ENCODE measurements around the gene CERKL.

CERKL gene

GRCh38 chr2:181677912-181678586, 21.1 kb upstream of the CERKL start:
- DNase-seq (ENCODE audit: low spot score): no peak

DNA sequence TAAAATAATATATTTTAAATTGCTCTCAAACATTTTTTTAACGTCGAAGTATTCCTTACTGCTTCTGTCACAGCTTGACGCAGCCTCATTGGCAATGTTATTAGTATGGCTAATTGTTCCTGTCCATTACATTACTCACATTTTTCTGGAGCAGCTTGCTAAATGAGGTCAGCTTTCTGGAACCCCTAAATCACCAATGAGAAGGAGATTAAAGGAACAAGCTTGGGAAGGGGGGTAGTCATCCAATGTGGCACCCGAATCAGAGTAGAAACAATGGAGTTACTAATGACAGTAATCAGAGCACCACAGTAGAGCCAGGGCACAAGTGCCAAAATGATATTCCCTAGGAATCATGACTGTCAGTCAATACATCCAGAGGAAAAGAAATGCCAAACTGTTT, 18.3 kb upstream of the CERKL start:
- no peak for DNase-seq (ENCODE audit: low spot score)

- no peak for DNase-seq (ENCODE audit: low spot score)
These were observed 17.6 kb upstream of the CERKL start for GRCh38 chr2:181674461-181674860.

GRCh38 chr2:181673173-181673572, 16.3 kb upstream of the CERKL start:
- peak; percentile 10 for DNase-seq (ENCODE audit: low spot score)

GRCh38 chr2:181672255-181673008, 15.5 kb upstream of the CERKL start:
- no peak for DNase-seq (ENCODE audit: low spot score)

GRCh38 chr2:181670632-181671031, 13.7 kb upstream of the CERKL start:
- no peak for DNase-seq (ENCODE audit: low spot score)

GRCh38 chr2:181667234-181667633, 10.3 kb upstream of the CERKL start:
- DNase-seq (ENCODE audit: low spot score): no peak

DNA sequence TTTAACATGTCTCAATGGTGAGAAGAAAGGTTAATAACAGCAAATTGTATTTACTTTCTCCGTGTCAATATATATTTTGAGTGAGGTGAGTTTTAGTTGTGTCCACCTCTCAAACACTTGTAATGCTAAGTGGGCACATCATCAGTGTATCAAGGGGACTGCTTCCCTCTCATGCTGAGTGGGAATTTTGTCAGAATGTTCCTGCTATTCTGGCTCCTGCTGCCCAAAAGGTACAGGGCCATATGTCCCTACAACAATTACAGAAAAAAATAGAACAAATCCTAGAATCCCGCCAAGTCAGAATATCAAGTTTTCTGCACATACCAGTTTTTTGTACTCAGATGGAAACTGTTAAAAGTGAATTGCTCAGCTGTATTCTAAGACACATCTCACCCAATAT, 5.4 kb upstream of the CERKL start:
- DNase-seq (ENCODE audit: low spot score): no peak

DNA sequence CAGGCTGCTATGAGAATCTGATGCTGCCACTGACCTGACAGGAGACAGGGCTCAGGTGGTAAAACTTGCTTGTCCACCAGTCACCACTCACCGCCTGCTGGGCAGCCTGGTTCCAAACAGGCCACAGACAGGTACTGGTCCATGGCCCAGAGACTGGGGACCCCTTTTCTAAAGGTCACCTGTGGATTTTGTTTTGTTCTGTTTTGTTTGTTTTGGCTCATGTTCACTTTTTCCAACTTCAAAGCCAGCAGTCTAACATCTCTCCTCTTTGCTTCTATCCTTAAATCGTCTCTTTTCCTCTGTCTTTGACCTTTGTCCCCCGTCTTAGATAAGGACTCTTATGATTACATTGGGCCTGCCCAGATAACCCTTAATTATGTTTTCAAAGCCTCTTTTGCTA, 3.3 kb upstream of the CERKL start:
- DNase-seq (ENCODE audit: low spot score): no peak

- no peak for DNase-seq (ENCODE audit: low spot score)
These were observed 1.5 kb upstream of the CERKL start for GRCh38 chr2:181658444-181658843.

GRCh38 chr2:181657379-181657778, 474 bp upstream of the CERKL start:
- no peak for DNase-seq (ENCODE audit: low spot score)

GRCh38 chr2:181655519-181655918, 1.4 kb downstream of the CERKL start:
- no peak for DNase-seq (ENCODE audit: low spot score)

- no peak for DNase-seq (ENCODE audit: low spot score)
These were observed 7.4 kb downstream of the CERKL start for GRCh38 chr2:181649436-181649979.

- DNase-seq (ENCODE audit: low spot score): no peak
These were observed 8.3 kb downstream of the CERKL start for GRCh38 chr2:181648478-181649155.

DNA sequence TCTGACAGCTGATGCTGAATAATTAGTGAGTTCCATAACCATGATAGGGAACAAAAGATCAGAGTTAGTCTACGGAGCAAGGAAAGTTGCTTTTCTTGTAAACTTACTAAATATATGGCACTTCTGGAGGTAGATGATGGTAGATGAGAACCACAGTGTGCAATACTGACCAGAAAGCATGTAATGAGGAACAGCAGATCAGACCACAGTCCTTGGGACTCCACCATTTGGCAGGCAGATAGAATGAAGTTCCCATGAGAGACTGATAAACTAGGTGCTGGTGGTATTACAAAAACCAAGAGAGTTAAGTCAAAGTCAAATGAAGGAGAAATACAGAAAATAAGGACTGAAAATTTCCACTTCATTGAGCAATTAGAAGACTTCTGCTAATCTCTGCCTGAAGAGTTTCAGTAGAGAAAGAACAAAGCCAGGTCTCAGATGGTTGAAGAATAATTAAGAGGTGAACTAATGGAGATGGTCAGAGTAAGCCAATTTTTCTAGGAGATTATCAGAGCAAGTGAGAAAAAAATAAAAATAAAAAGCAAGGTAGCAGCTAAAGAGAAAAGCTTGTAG, 10.4 kb downstream of the CERKL start:
- no peak for DNase-seq (ENCODE audit: low spot score)

DNA sequence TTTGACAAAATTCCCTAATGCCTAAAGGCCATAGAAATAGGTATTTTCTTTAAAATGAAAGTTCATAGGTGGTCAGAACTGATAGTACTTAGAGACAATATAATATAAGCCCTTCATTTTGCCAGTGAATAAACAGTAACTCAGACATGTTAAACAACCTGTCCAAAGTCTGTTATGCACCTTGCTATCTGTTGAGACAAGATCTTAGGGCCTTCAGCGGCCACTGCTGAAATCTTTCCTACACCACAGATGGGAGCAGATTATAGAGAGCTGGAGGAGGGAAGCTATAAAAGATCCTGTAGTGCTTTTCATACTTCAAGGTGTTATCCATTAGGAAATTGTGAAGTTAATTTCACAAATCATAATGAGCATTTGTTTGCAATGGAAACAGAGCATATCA, 13.8 kb downstream of the CERKL start:
- DNase-seq (ENCODE audit: low spot score): no peak

DNA sequence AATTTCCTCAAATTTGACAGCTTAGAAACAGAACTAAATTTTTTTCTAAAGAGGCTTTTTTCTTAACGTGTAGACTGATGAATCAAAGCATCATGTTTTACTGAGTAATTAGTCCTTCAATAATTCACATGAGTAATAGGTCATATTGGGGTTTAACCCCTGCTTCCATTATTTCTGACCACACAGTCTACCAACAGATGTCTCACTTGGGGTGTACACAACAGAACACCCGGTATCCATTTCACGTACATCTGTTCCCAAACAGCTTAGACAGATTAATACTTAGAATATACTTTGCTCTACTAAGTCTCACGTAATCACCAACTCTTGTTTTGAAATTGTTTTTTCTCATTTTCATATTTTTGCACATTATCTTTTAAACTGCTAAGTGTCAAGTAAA, 14.8 kb downstream of the CERKL start:
- DNase-seq (ENCODE audit: low spot score): no peak

GRCh38 chr2:181639686-181640085, 17.2 kb downstream of the CERKL start:
- DNase-seq (ENCODE audit: low spot score): no peak

DNA sequence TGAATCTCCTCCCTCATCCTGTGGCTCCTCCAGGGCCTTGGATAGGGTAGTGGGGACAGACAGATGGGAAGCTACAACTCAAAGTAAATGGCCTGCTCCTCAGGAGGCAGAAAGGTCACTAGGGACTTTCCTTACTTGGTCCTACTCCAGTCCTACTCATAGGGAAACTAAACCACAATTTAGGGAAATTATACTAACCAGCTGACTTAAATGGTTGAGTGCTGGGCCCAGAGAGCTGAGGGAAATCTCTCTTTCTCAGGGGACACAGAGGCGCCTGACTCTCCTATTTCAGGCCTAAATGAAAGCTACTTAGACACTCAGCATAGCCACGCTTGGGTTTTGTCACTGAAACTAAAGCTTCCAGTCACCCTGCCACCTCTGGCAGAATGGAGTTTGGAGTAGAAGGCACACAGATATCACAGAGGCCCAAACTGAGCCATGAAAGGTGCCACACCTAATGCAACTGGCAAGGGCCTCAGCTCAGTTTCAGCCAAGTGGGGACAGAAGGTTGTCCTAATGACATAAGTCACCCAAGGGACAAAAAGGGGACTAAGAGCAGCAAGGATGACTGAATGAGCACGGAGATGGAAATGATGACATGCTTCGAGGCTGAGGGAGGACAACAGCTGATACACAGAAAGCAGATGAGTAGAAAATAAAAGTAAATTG, 24.0 kb downstream of the CERKL start:
- DNase-seq (ENCODE audit: low spot score): no peak

DNA sequence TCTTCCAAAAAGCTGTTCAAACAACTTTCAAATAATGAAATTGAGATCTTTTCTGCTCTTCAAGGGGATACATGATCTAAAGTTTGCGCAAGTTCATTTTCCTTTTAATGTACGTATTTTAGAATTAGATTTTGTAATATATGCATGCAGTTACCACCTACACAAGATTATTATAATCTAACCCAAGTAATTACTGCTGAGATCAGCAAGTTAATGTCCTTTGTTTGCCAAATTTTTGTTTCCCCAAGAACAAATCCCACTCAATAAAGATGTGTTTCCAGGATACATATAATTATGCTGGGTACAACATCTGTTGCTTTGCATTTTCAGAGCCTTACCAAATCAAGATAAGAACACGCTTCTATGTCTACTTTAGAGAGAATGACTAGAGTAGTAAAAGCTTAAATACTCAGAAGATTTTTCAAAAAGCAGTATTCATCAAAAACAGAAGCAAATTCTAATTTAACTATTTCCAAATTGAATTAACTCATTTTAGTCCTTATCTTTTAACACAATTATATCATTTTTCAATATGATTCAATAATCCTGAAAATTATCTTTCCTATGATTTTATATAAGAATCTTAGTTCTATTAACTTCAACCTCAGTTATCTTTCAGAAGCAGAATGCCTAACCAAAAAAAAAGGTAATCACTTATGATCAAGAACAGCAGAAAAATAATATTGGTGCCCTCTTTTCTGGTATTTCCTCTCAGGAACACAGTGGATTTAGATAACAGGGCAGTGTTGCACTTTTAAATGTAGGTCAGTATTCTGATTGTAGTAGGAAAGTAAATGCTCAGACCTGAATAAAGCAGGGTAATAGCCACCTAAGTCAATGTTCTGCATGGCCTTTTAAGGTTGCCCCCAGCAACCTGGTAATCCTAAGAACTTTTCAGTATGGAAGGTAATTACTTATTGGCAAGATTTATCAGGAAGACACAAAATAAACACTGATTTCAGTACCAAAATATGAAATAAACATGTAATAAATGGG, 28.0 kb downstream of the CERKL start:
- no peak for DNase-seq (ENCODE audit: low spot score)

- no peak for DNase-seq (ENCODE audit: low spot score)
These were observed 29.4 kb downstream of the CERKL start for GRCh38 chr2:181627545-181627944.
